Measurements from ENCODE around the gene TRAPPC10.
A peak's percentile ranks its signal among the peaks of the same experiment; 100 is the strongest.
"Not testable (repeated sequence)": the region's sequence is repeated elsewhere in the genome, so short reads cannot be mapped to it uniquely, and the experiment has no call there.

The TRAPPC10 gene

DNA sequence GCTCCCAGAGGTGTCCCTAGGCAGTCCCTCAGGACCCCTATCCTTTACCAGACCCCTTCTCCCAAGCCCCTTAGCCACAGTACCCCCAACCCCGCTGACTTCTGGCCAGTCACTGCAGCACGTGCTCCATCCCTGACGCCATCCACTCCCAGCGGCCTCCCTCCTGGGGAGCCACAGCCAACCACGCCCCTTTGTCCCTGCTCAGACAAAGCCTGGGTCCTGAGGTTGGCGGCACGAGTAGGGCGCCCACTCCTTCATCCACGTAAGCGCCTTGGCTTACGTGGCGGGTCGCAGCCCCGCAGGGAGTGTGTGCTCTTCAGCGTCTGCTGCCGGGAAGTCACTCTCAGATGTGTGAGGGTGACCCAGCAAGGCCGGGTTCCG lies 128.4 kb downstream of the TRAPPC10 start:
- DNase-seq (ENCODE audit: low read depth in 2 of 2, low spot score in 1 of 2) = not testable (repeated sequence)

GRCh38 chr21:44142470-44142869 lies 130.4 kb downstream of the TRAPPC10 start:
- DNase-seq (ENCODE audit: low read depth in 2 of 2, low spot score in 1 of 2) = not testable (repeated sequence)

- peak in 1 of 2 donors; percentile 29 for DNase-seq (ENCODE audit: low read depth in 2 of 2, low spot score in 1 of 2)
These were observed 131.3 kb downstream of the TRAPPC10 start for GRCh38 chr21:44143380-44143779.

DNA sequence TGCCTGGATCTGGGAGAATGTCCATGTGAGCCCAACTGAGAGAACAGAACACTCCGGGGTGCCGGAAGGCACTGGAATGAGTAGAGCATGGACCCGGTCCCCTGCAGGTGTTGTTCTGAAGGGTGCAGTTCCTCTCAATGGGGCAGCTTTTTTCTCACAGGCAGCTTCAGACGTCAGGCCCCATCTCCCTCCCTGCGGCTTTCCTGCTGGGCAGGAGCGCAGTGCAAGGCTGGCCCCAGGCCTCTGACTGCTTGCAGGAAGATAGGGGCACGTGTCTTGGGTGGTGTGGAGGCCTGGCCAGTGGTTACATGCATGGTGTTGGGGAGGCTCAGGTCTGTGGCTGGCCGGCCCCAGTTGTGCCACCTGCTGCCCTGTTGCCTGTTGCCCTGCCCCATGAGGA lies 131.9 kb downstream of the TRAPPC10 start:
- DNase-seq (ENCODE audit: low read depth in 2 of 2, low spot score in 1 of 2) = not testable (repeated sequence)

DNA sequence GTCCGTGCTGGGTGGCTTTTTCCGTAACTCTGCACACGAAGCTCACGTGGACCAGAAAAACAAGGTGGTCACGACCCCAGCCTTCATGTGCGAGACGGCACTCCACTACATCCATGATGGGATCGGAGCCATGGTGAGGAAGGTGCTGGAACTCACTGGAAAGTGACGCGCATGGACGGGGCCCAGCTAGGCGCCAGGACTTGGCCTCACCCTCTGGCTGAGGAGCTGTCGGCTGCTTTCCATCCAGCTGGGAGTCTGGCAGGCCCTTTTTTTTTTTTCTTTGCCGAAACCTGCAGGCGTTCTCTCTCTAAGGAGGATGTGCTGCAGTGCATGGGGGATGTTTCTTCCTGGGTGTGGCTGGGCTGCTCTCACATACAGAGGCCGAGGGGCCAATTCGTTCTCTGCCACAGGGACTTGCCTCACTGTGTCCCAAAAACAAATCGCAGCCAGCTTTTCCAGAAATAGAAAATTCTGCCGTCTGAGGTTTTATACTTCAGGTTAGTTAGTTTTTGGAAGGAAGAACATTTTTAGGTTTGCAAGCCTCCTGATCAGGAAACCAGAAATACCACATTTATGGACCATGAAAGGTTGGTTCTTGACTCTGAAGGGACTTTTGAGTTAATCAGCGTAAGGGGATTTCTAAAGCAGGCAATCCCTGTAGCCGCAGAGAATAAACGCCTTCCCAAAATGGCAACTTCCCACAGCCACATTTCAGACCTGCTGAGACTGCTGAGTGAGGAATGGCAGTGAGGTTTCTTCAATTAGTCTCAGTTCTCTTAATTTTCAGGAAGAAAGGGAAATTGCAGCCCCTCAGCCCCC lies 132.9 kb downstream of the TRAPPC10 start:
- DNase-seq (ENCODE audit: low read depth in 2 of 2, low spot score in 1 of 2) = not testable (repeated sequence)

GRCh38 chr21:44145616-44146015 lies 133.5 kb downstream of the TRAPPC10 start:
- not testable (repeated sequence) for DNase-seq (ENCODE audit: low read depth in 2 of 2, low spot score in 1 of 2)

DNA sequence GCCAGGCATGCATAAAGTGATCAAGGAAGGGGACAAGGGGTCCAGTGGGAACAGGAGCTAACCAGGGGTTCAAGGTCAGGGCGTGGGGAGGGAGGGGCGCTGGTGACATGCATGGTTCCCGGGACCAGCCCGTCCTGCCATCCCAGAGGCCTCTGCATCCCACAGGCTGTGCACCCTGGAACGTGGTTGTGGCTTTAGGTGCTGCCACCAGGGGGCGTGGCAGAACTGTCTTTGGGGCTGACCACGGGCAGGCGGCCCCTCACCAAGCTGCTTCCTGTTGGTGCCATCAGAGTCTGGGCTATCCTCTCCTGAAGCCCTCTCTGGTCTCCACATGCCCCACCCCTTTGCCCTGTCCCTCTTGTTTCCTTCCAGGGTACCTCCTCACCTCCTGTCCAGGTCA lies 135.0 kb downstream of the TRAPPC10 start:
- DNase-seq (ENCODE audit: low read depth in 2 of 2, low spot score in 1 of 2) = not testable (repeated sequence)

- not testable (repeated sequence) for DNase-seq (ENCODE audit: low read depth in 2 of 2, low spot score in 1 of 2)
These were observed 138.1 kb downstream of the TRAPPC10 start for GRCh38 chr21:44150255-44150654.

- not testable (repeated sequence) for DNase-seq (ENCODE audit: low read depth in 2 of 2, low spot score in 1 of 2)
These were observed 141.2 kb downstream of the TRAPPC10 start for GRCh38 chr21:44153214-44153888.

GRCh38 chr21:44153889-44154228 lies 141.8 kb downstream of the TRAPPC10 start:
- DNase-seq (ENCODE audit: low read depth in 2 of 2, low spot score in 1 of 2) = not testable (repeated sequence)

DNA sequence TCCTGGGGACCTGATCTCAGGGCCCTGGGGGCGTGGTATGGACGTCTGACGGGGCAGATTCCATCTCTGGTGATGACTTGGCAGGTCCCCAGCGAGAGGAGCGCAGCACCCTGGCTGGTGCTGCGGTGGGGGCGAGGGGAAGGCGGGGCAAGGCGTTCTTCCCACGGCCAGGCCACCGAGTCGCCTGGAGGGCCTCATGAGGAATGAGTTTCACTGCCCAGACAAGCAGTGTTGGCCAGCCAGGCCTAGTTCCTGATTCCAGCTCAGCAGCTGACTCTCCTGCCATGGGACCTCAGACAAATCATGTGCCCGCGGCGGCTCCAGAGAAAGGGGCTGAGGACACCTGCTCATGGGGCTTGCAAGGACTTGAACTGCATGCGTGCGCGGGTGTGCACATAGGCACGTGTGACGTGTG lies 142.7 kb downstream of the TRAPPC10 start:
- DNase-seq (ENCODE audit: low read depth in 2 of 2, low spot score in 1 of 2) = not testable (repeated sequence)

DNA sequence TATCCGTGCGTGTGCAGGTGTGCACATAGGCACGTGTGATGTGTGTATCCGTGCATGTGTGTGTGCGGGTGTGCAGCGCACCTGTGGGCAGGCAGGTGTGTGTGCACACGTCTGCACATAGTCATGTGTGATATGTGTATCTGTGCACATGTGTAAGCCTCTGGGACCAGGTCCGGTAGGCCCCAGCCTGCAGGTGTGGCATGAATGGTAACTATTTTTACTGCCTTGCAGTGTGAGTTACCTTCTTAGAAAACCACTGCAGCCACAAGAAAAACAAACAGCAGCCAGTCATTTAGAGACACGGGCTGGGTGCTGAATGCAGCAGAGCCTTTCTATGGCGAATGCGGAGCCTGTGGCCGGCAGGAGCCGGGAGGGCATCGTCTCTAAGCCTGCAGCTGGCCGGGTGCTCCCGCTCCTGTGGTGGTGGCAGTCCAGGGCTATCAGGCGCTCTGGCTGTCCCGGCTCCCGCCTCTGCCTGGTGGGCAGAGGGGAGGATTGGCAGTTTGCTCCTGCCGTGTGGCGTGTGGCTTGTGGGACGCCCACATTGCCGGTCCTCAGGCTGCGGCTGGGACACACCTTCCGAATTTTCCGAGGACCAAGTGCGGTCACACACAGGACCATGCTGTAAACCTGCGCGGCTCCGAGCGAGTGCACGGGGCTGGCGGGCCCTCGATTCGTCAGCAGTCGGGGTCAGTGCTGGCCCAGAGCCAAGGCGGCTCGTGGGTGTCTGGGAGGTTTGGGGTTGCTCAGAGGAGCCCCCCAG lies 143.3 kb downstream of the TRAPPC10 start:
- not testable (repeated sequence) for DNase-seq (ENCODE audit: low read depth in 2 of 2, low spot score in 1 of 2)

DNA sequence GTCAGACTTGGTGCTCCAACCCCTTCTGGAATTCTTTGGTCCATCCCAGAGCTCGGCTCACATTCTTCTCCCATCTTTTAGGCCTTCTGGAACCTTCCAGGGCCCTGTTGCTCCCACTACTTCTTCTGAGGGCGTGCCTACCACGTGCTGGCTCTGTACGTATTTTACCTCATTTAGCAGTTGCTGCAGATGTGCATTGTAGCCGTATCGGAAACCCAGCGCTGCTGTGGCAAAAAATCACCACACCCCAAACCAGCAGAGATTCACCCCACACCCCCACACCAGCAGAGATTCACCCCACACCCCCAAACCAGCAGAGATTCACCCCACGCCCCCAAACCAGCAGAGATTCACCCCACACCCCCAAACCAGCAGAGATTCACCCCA lies 143.9 kb downstream of the TRAPPC10 start:
- not testable (repeated sequence) for DNase-seq (ENCODE audit: low read depth in 2 of 2, low spot score in 1 of 2)
